GM18519 (cell line): ENCODE results near the gene NKAP.
A peak's percentile ranks its signal among the peaks of the same experiment; 100 is the strongest.

Source experiments
- ATAC-seq: cut with Tn5 transposase; IDR thresholded peaks from one replicate; pipeline ENCODE4 v1.9.1; 2021; ENCODE audit warnings: mild to moderate bottlenecking, moderate library complexity; ENCODE audit not compliant: unreplicated experiment, low FRiP score

NKAP gene

DNA sequence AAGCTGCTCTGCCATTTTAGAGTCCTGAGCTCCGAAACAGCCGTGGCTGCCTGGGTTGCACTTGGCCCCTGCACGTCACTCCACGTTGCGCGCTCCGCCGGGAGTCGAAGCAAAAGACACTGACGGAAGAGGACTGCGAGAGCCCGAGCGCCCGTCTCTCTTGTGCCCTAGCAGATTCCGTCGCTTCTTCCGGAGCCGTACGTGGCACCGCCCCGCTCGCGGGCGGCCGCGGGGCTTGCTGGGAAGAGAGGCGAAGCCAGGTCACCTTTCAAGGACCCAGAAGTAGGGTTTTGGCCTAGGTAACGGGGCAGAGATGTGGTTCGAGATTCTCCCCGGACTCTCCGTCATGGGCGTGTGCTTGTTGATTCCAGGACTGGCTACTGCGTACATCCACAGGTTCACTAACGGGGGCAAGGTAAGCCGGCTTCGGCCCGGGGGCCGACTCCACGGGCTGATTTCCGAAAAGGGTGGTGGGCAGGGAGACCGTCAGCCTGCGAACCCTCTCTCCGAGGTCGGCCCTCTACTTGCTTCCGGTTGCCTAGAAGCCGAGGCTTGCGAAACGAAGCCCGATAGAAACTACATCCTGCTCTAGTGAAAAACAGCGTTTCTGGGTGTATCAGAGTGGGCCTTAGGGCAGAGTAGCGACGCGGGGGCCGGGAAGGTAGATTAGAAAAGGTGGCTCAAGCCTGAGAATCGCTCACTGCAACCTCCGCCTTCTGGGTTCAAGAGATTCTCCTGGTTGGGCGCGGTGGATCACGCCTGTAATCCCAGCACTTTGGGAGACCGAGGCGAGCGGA is 71.8 kb downstream of the NKAP start, which contains the start of the genes NDUFA1 and RNF113A:
Gene NDUFA1 (plus strand): TSS at position 234 of the 797 bp plus-strand sequence. CDS start 80 bp downstream, at position 314.
Gene RNF113A (minus strand): TSS at position 135 of the 797 bp plus-strand sequence. CDS start 120 bp downstream, at position 15.
- ATAC-seq = peak; percentile 88

- ATAC-seq = peak; percentile 17
Observed at GRCh38 chrX:119871245-119871598, 72.3 kb downstream of the NKAP start.
